Measurements from ENCODE around the gene PLEKHH2. TPM values are rescaled to one million over a fixed set of nuclear protein-coding genes. Genes with fewer than 3 reads are reported as not detected.

The PLEKHH2 gene
- total RNA-seq, 1 donor from 2014 or later: 1.5 TPM

Other genes with a start within 250 kb of the PLEKHH2 start
- 25.0 and 26.9 TPM in 2 replicates for gene THADA, start 41.2 kb upstream of the PLEKHH2 start, total RNA-seq
- gene C1GALT1C1L, start 39.2 kb downstream of the PLEKHH2 start, total RNA-seq: 0.17 and 0.37 TPM in 2 replicates
- gene DYNC2LI1, start 136.8 kb downstream of the PLEKHH2 start, total RNA-seq: 7.0 and 11.2 TPM in 2 replicates
- not detected in 2 replicates for gene ABCG5, start 201.6 kb downstream of the PLEKHH2 start, total RNA-seq
- gene ABCG8, start 201.7 kb downstream of the PLEKHH2 start, total RNA-seq: not detected in 2 replicates

Data from dermis blood vessel endothelial cell (primary cell).